Heart right ventricle (tissue), 16 donors: Measurements from ENCODE around the gene ZCCHC3. TPM values are rescaled to one million over a fixed set of nuclear protein-coding genes. Genes with fewer than 3 reads are reported as not detected.

Experiments used
- ATAC-seq, 8 donors: fragments of 200-7000 bp; cut with Tn5 transposase; one replicate each; pipeline ENCODE4 v1.9.1; 2020; ENCODE audit warnings: mild to moderate bottlenecking in 8 of 8, moderate library complexity in 8 of 8, moderate number of reproducible peaks in 1 of 8
- DNase-seq, 2 donors: peaks; one replicate each; pipeline ENCODE4 v3.0.0-alpha.2; 2020
- H3K27ac ChIP-seq, 10 donors: fragments of 200-600 bp; sonication (generic) in 2 of 10; one replicate each; pipeline versions ENCODE4 v1.5.0 to v1.8.0; 2020 to 2022; ENCODE audit warnings: mild to moderate bottlenecking in 3 of 10
- H3K27me3 ChIP-seq, 7 donors: fragments of 200-600 bp; one replicate each; pipeline ENCODE4 v1.8.0; 2021 to 2022; ENCODE audit warnings: mild to moderate bottlenecking in 2 of 7
- H3K36me3 ChIP-seq, 9 donors: fragments of 200-600 bp; sonication (generic) in 1 of 9; one replicate each; pipeline versions ENCODE4 v1.5.0 to v1.8.0; 2020 to 2022; ENCODE audit warnings: mild to moderate bottlenecking in 2 of 9
- H3K4me1 ChIP-seq, 9 donors: fragments of 200-600 bp; sonication (generic) in 1 of 9; one replicate each; pipeline versions ENCODE4 v1.5.0 to v1.8.0; 2020 to 2022; ENCODE audit warnings: mild to moderate bottlenecking in 4 of 9
- H3K4me3 ChIP-seq, 10 donors: fragments of 200-600 bp; sonication (generic) in 2 of 10; one replicate each; pipeline versions ENCODE4 v1.5.0 to v1.8.0; 2020 to 2022; ENCODE audit warnings: mild to moderate bottlenecking in 7 of 10, moderate library complexity in 2 of 10
- H3K9me3 ChIP-seq, 11 donors: fragments of 200-600 bp in 10 of 11; sonication (generic) in 2 of 11; one replicate each; pipeline versions ENCODE4 v1.5.0 to v1.8.0; 2013 to 2022; ENCODE audit warnings: mild to moderate bottlenecking in 2 of 11, control low read depth in 1 of 11, moderate library complexity in 1 of 11
- CTCF ChIP-seq, 9 donors: fragments of 200-600 bp; sonication (generic) in 2 of 9; IDR thresholded peaks; one replicate each; pipeline versions ENCODE4 v1.5.0 to v1.8.0; 2021 to 2022; ENCODE audit warnings: antibody characterized with exemption in 9 of 9, mild to moderate bottlenecking in 5 of 9, moderate library complexity in 1 of 9
- WGBS, 2 donors: extraction: QIAGEN DNeasy Blood & Tissue Kit; methylation state at CpG; one replicate each; pipeline ENCODE4 v1.1.7; 2013; ENCODE audit warnings: inconsistent platforms in 1 of 2; 5-methylcytosine and 5-hydroxymethylcytosine counted together
- intact Hi-C, 10 donors: fragments of 100-400 bp; cut with DNase I; formaldehyde crosslinking; loops; one replicate each; pipeline versions ENCODE4 v1.11.1 to v1.14.2; 2022
- polyA plus RNA-seq, 2 donors: library from polyadenylated mRNA; stranded (reverse); fragments of 200-250 nt; gene quantifications; one replicate each; pipeline ENCODE4 v1.2.3, GENCODE V29; 2013
- total RNA-seq, 10 donors: library from RNA; stranded (reverse); fragmentation: NEBNext Ultra II Directional in 3 of 10; extraction: Animal tissue kit (Norgen Biotek cat#: 25700) in 3 of 10; gene quantifications; one replicate each; pipeline versions ENCODE4 v1.2.1 to v1.2.4, GENCODE V29; 2021 to 2023
- donor health status: Arrhythmogenic right ventricular cardiomyopathy.
- donor health status: ischemic (EF 13 %, LVEDD 7.1; RV severe dilation, severe dysfunction).
- donor health status: healthy with polysubstance abuse.
- donor health status: DM: no; HTN: yes; CAD: no.
- donor health status: DM: no; HTN: no; CAD: no.
- donor health status: ischemic (EF 25% LVEDD 6.9; RV normal size, moderate dysfunction).
- donor health status: ischemic (EF 25% LVEDD 5.7; RV mildly dilated, moderate dysfunction).
- donor health status: healthy.
- donor health status: DM: yes; HTN: yes; CAD: no.
- donor health status: Ischemic cardiomyopathy.
- donor health status: ischemic (EF 35%, LVEDD 5.7; RV mildly dilated, moderate dysfunction).
- donor health status: nonischemic (EF 11% LVEDD 7.7; RV severe dilation, severe dysfunction).
- donor health status: DM: yes; HTN: yes; CAD: no.
- donor health status: PGD.
- donor health status: ischemic (EF 29% LVEDD 5.4; RV normal size, mild dysfunction).
- donor health status: nonischemic (EF 23%, LVEDD 6.1; RV moderate dilation, normal function).

Gene ZCCHC3
- total and polyA plus RNA-seq, 12 donors, result 7.7 to 12.8 (median 10.5) TPM

- Histone ChIP-seq H3K27me3 (no peaks in the 10 kb centered on the region), H3K36me3 (peaks cover 0 to 50% (median 4%) of the 10 kb centered on the region in 9 donors), H3K9me3 (no peaks in the 10 kb centered on the region), H3K27ac (no peak overlapping the region), H3K4me1 (no peaks in the 10 kb centered on the region), H3K4me3 (no peak overlapping the region)
- WGBS, 2 donors, result 92 to 93% methylated on average over 12 of the region's 12 CpGs
- TF ChIP-seq CTCF (IDR thresholded peaks at IDR 0.05), result no peak
- ATAC-seq (no peak), DNase-seq (no peak)
- intact Hi-C loops, result loop anchor here in 4 of 10 donors (5.0 to 10.0 kb wide), 3 partner anchors 48 to 58 kb away; partner anchors contain the start of gene SOX12 (in 3 of the 4)
Observed at GRCh38 chr20:276620-277495, 20.5 kb upstream of the ZCCHC3 start.

- DNase-seq (peak in 1 of 2 donors; percentile 0), ATAC-seq (no peak)
- H3K27me3 ChIP-seq, result no peaks in the 10 kb centered on the region
- no peak overlapping the region for H3K4me3 ChIP-seq
- H3K27ac ChIP-seq, result no peak overlapping the region
- H3K4me1 ChIP-seq, result no peaks in the 10 kb centered on the region
- intact Hi-C loops, result loop anchor here in 4 of 10 donors (5.0 to 10.0 kb wide), 3 partner anchors 47 to 57 kb away; partner anchors contain the start of gene SOX12 (in 3 of the 4)
- TF ChIP-seq CTCF (IDR thresholded peaks at IDR 0.05), result no peak
- H3K36me3 ChIP-seq, result peaks cover 0 to 56% (median 4%) of the 10 kb centered on the region in 9 donors
- 25 to 32% methylated on average over 2 to 3 of the region's 3 CpGs for WGBS, 2 donors
- no peaks in the 10 kb centered on the region for H3K9me3 ChIP-seq
Observed at GRCh38 chr20:277496-277781, 19.9 kb upstream of the ZCCHC3 start.

- H3K4me3 ChIP-seq, result no peak overlapping the region
- no peak overlapping the region for H3K27ac ChIP-seq
- H3K36me3 ChIP-seq, result peaks cover 0 to 63% (median 4%) of the 10 kb centered on the region in 9 donors
- intact Hi-C loops, result loop anchor here in 4 of 10 donors (5.0 to 10.0 kb wide), 3 partner anchors 47 to 57 kb away; partner anchors contain the start of gene SOX12 (in 3 of the 4)
- H3K27me3 ChIP-seq, result no peaks in the 10 kb centered on the region
- peak in 3 of 8 donors; percentile 6 to 11 (median 11) for ATAC-seq
- TF ChIP-seq CTCF (IDR thresholded peaks at IDR 0.05), result no peak
- 83 to 85% methylated on average over 5 of the region's 5 CpGs for WGBS, 2 donors
- DNase-seq, result no peak
- no peaks in the 10 kb centered on the region for H3K4me1 ChIP-seq
- H3K9me3 ChIP-seq, result no peaks in the 10 kb centered on the region
Observed at GRCh38 chr20:278181-278580, 19.2 kb upstream of the ZCCHC3 start.

GRCh38 chr20:278607-279571, 18.5 kb upstream of the ZCCHC3 start:
- Histone ChIP-seq H3K27ac (peak overlapping the region in 3 of 10 donors; percentile 31 to 40 (median 39)), H3K9me3 (no peaks in the 10 kb centered on the region), H3K27me3 (no peaks in the 10 kb centered on the region), H3K36me3 (peaks cover 0 to 69% (median 4%) of the 10 kb centered on the region in 9 donors), H3K4me1 (no peaks in the 10 kb centered on the region), H3K4me3 (peak overlapping the region in 8 of 10 donors; percentile 16 to 45 (median 34))
- intact Hi-C loops, result loop anchor here in 4 of 10 donors (5.0 to 10.0 kb wide), 3 partner anchors 46 to 56 kb away; partner anchors contain the start of gene SOX12 (in 3 of the 4)
- 50 to 60% methylated on average over 63 to 83 of the region's 88 CpGs for WGBS, 2 donors
- TF ChIP-seq CTCF (IDR thresholded peaks at IDR 0.05), result peak in 4 of 9 donors; percentile 14 to 34 (median 26)
- peak; percentile 33 to 47 for DNase-seq
- peak; percentile 21 to 64 (median 50) for ATAC-seq
